HG03135 (cell line): ENCODE data around the gene LMNTD1.

Source experiments
- ATAC-seq: cut with Tn5 transposase; IDR thresholded peaks from one replicate; pipeline ENCODE4 v1.9.1; 2021; ENCODE audit warnings: mild to moderate bottlenecking, moderate library complexity; ENCODE audit not compliant: unreplicated experiment

LMNTD1 gene

GRCh38 chr12:25556153-25556552 is 3.1 kb upstream of the LMNTD1 start:
- no peak for ATAC-seq

DNA sequence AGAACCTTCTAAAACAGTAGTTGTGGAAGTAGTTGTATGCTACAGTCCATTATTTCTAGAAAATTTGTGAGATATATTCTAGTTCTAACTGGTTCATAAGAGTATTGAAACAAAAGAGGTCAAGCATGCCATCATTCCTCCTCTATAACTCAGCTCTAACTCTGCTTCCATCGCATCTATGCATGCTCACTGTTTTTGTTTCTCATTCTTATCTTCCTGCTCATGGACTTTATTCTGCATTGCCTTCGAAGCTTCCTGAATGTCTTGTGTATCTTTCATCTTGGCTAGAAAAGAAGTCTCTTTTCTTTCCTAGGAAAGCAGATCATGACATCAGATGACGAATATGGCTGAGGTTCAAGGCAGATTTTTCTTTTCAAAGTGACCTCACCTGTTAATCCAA is 402 bp downstream of the LMNTD1 start:
- no peak for ATAC-seq

- no peak for ATAC-seq
These were observed 2.9 kb downstream of the LMNTD1 start for GRCh38 chr12:25550186-25550585.

GRCh38 chr12:25549120-25549519 is 4.0 kb downstream of the LMNTD1 start:
- no peak for ATAC-seq

DNA sequence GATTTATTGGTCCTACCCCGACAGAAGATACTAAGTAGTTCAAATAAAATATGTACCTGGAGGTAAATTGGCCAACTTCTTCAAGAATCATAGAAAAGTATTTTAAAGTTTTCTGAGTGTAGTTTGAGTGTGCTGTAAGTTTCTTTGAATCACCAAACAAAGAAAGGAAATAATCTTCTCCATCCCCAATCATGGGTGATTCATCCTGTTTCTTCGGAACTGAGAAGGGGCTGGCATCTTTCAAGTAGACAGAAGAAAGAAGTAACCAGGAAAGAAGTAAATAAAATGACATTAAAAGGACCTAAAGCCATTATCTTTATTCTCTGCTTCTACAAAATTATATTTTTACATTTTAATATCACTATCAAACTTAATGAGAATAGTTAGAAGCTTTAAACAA is 6.8 kb downstream of the LMNTD1 start:
- ATAC-seq: no peak

DNA sequence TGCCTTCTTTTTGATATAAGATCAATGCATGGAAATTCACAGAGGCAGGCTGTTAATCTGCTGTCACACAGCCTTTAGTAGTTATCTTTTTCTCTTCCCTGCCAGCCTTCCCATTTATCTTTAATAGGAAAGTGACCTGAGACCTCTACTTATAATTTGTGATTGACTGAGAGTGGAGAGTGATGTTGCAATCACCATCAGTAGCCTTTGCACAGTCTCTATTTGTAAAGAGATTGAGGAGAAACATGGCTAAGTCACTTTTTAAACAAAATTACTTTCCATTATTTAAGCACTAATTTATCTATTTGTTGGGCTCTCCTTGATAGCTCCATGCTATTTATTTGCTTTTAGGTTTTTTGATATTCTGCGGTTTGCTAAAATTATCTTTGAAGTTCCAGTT is 19.9 kb downstream of the LMNTD1 start:
- ATAC-seq: no peak

DNA sequence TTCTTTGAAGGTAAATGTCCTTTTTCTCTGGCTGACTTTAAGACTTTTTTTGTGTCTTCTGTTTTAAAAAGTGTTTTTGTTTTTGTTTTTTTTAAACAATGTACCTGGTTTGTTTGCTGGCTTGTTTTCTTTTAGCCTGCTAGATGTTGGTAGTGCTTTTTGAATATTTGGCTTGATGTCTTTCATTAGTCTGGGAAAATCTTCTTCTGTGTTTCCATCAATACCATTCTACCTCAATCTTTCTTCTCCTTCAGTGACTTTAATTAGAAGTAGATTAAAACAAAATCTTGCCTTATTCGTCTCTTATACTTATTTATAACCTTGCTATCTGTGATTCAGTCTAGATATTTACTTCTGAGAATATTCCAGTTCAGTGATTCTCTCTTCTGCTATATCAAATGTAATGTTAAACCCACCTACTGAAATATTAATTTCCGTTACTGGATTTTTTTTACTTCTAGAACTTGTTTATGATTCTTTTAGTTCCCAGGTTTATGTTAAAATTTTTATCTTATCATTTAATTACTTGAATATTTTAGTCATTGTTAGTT is 21.5 kb downstream of the LMNTD1 start:
- ATAC-seq: no peak

GRCh38 chr12:25529738-25530137 is 23.3 kb downstream of the LMNTD1 start:
- ATAC-seq: no peak

- no peak for ATAC-seq
These were observed 26.3 kb downstream of the LMNTD1 start for GRCh38 chr12:25526778-25527177.

- no peak for ATAC-seq
These were observed 28.7 kb downstream of the LMNTD1 start for GRCh38 chr12:25524366-25524765.

DNA sequence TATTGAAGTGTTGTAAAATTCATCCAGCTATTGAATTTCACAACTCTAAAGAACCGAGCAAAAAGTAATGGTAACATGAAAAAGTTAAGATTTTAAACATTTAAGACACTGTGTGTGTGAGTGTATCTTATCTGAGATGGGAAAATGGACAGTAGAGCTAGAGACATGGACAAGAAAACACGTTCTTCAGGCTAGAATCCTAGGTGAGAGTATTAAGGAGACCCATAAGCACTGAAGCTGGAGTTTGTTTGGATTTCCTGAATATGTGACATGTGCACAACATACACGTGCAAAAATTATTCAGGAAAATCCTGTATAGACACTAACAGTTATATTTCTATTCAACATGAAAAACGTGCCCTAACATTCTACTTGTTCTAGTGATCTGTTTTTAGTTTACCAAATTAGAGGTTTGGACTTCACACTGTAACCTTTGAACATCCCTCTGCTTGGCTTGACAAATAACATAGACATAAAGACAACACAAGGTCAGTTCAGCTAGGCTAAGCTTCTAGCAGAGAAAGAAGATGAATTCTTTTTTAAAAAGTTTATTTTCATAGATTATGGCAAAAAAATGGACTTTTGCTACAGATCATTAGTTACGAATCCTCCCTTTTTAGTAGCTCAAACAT is 31.3 kb downstream of the LMNTD1 start:
- ATAC-seq: no peak

DNA sequence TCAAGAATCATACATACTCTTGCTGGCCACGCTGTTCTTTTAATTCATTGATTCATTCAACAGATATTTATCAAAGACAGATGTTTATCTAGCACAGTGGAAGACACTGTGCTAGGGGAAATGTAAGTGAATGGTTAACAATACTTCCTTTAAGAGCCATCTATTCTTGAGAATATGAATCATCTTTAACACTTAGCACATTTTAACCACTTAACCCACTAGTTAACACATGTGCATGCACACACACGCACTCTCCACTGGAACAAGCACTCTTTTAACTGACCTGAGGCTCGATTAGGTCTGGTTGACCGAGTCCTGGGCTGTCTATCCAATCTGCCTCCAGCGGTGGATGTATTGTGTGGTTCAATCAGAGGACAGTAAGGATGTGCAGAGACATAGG is 34.6 kb downstream of the LMNTD1 start:
- ATAC-seq: peak; percentile 94

DNA sequence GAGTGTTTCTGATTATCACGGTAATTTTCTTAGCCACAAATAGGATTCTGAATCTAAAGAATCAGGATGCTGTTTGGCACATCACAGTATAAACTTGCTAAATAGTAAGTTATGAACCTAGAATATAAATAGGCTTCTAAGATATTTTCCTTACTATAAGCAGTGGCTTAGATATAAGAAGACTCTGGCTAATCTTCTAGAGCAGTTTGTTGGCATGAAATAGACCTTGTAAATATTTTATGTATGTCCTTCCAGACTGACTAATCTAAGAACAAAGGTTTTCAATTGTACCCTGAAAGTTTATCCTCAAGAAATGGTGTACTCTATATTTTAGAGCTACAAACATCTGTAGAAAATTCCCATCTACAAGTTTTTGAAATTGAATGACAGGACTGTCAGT is 48.3 kb downstream of the LMNTD1 start:
- no peak for ATAC-seq

GRCh38 chr12:25503666-25504065 is 49.4 kb downstream of the LMNTD1 start:
- no peak for ATAC-seq

DNA sequence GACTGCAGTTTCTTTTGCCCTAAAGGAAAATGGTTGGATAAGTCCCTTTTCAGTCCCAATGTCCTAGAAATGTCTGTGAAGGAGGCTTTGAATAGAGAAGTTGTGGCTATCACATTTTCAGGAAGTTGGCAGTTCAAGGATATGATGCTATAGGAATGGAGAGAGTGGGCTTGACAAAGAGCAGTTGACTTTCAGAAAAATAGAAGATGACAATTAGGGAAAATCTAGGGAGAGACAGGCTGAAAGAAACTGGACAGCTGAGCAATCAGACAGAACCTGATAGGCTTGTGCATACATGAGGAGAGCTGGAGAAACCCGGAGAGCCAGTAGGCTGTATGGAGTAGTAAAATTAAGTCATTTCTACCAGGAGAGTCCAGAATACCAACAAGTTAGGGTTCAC is 50.5 kb downstream of the LMNTD1 start:
- no peak for ATAC-seq

- no peak for ATAC-seq
These were observed 51.0 kb downstream of the LMNTD1 start for GRCh38 chr12:25502118-25502517.

DNA sequence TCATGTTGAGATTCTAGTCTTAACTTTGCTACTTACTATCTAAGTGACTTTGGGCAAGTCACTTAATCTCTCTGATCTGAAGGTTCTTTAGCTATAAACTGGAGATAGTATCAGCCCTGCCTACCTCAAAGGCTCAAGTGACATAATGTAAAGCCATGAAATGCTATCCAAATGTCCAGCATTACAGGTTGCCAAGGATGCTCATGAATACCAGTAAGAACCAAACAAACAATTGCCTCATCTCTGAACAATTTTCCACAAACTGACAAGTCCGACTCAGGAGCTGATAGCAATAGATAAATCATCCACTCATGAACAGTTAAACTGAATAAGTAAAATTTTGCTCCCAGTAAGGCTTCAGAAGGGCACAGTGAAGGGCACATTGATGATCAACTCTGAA is 51.5 kb downstream of the LMNTD1 start:
- no peak for ATAC-seq

DNA sequence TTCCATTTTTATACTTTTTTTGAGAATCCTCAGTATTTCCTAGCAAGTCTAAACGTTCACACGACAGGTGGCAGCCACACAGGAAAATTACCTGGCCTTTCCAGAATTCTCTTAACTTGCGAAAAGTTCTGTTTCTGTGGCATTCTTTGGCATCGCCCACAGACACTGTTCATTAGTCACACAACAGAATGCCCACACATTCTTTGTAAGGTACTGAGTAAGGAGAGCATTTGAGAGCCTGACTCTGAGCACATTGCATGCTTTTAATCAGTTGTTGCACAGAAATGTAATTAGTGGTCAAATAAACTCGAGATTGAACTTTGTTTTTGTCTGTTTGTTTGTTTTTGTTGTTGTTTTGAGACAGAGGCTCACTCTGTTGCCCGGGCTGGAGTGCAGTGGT is 52.4 kb downstream of the LMNTD1 start:
- no peak for ATAC-seq

GRCh38 chr12:25497021-25497420 is 56.1 kb downstream of the LMNTD1 start:
- ATAC-seq: no peak

- ATAC-seq: no peak
These were observed 56.9 kb downstream of the LMNTD1 start for GRCh38 chr12:25496098-25496587.

- ATAC-seq: no peak
These were observed 57.6 kb downstream of the LMNTD1 start for GRCh38 chr12:25495331-25496097.

- ATAC-seq: no peak
These were observed 58.2 kb downstream of the LMNTD1 start for GRCh38 chr12:25494926-25495325.
